HCT116 (cell line): Measurements from ENCODE around the gene LTV1. TPM values are rescaled to one million over a fixed set of nuclear protein-coding genes. Genes with fewer than 3 reads are reported as not detected.

Experiments
- ATAC-seq: fragments of 200-7000 bp; cut with Tn5 transposase; 2 replicates; pipeline ENCODE4 v1.9.1; 2020; ENCODE audit warnings: mild to moderate bottlenecking, moderate library complexity
- BruUV-seq: library from RNA; stranded (reverse); fragments of 400-500 nt; replicated peaks from 2 replicates; lab custom pipeline; 2021; lab: Mats Ljungman, UMichigan
- CTCF ChIA-PET: fragments of 300-600 bp; sonication (Branson Sonifier 250); formaldehyde crosslinking; loops from one replicate; lab custom pipeline; 2021; ENCODE audit warnings: antibody characterized with exemption; lab: Charles Lee
- POLR2A ChIA-PET: fragments of 300-600, 350-600 bp; sonication (Branson Sonifier 250); formaldehyde crosslinking; loops from one replicate; lab custom pipeline; 2021; ENCODE audit warnings: antibody characterized with exemption; lab: Charles Lee
- RAD21 ChIA-PET, 2 experiments: fragments of 300-600 bp; sonication (Branson Sonifier 250); formaldehyde crosslinking; loops; one replicate each; lab custom pipeline; 2023; ENCODE audit warnings: low total read pairs in 2 of 2; ENCODE audit not compliant: uncharacterized antibody in 2 of 2, unreplicated experiment in 2 of 2, low non-redundant PET in 1 of 2; lab: Charles Lee
- DNase-seq: peaks from one replicate; pipeline ENCODE4 v3.0.0-alpha.2; 2010; ENCODE audit warnings: low read depth, low spot score
- H2AFZ ChIP-seq: fragments of 200-600 bp; shearing (Covaris generic), sonication (generic); 2 replicates; pipeline ENCODE4 v1.6.1; 2017; ENCODE audit warnings: low read depth, mixed run types, mixed read lengths, antibody characterized with exemption, low read length; ENCODE audit not compliant: poor library complexity, severe bottlenecking
- H3K27ac ChIP-seq: 2 replicates; pipeline ENCODE4 v1.5.1; 2012; ENCODE audit warnings: low read depth, low read length
- H3K27me3 ChIP-seq: fragments of 200-600 bp; sonication (generic); 2 replicates; pipeline ENCODE4 v1.6.1; 2016; ENCODE audit warnings: mixed run types, low read length, mixed read lengths; ENCODE audit not compliant: insufficient read depth
- H3K36me3 ChIP-seq, 2 experiments: fragments of 200-500 bp in 1 of 2; fragments of 200-600 bp in 1 of 2; sonication (Bioruptor generic) in 1 of 2; sonication (generic) in 1 of 2; 2 replicates each; pipeline versions ENCODE4 v1.5.1 to v1.6.1; 2014 to 2016; ENCODE audit warnings: low read length in 2 of 2, inconsistent platforms in 1 of 2, mixed read lengths in 1 of 2, mixed run types in 1 of 2; ENCODE audit not compliant: insufficient read depth in 2 of 2, control insufficient read depth in 1 of 2
- H3K4me1 ChIP-seq, 2 experiments: fragments of 200-600 bp in 1 of 2; sonication (generic) in 1 of 2; 2 replicates each; pipeline versions ENCODE4 v1.5.1 to v1.6.1; 2012 to 2017; ENCODE audit warnings: low read length in 2 of 2, inconsistent platforms in 1 of 2, mild to moderate bottlenecking in 1 of 2, mixed read lengths in 1 of 2, mixed run types in 1 of 2, moderate library complexity in 1 of 2; ENCODE audit not compliant: insufficient read depth in 2 of 2, control insufficient read depth in 1 of 2
- H3K4me2 ChIP-seq: fragments of 200-600 bp; sonication (generic); 2 replicates; pipeline ENCODE4 v1.6.1; 2017; ENCODE audit warnings: mixed run types, low read length, mixed read lengths
- H3K4me3 ChIP-seq, 2 experiments: fragments of 200-600 bp in 1 of 2; sonication (generic) in 1 of 2; replicated peaks in 1 of 2; 2 replicates each; pipeline ENCODE4 v1.5.1; 2011 to 2016; ENCODE audit warnings: low read length in 2 of 2, control low read depth in 1 of 2, low read depth in 1 of 2, mild to moderate bottlenecking in 1 of 2, mixed read lengths in 1 of 2, mixed run types in 1 of 2
- H3K79me2 ChIP-seq: fragments of 200-600 bp; sonication (generic); 2 replicates; pipeline ENCODE4 v1.6.1; 2017; ENCODE audit warnings: mild to moderate bottlenecking, mixed run types, low read length, moderate library complexity, mixed read lengths; ENCODE audit not compliant: insufficient read depth
- H3K9ac ChIP-seq: fragments of 200-600 bp; sonication (generic); 2 replicates; pipeline ENCODE4 v1.6.1; 2016; ENCODE audit warnings: low read length, mixed read lengths
- H3K9me2 ChIP-seq: fragments of 200-600 bp; sonication (generic), shearing (Covaris generic); 2 replicates; pipeline ENCODE4 v1.6.1; 2017; ENCODE audit warnings: mixed run types, mild to moderate bottlenecking, moderate library complexity; ENCODE audit not compliant: insufficient read depth
- H3K9me3 ChIP-seq, 2 experiments: fragments of 200-500 bp in 1 of 2; fragments of 200-600 bp in 1 of 2; sonication (Bioruptor generic) in 1 of 2; sonication (generic) in 1 of 2; 2 replicates each; pipeline ENCODE4 v1.6.1; 2014 to 2017; ENCODE audit warnings: low read length in 2 of 2, mixed read lengths in 2 of 2, inconsistent platforms in 1 of 2, low read depth in 1 of 2, mild to moderate bottlenecking in 1 of 2, mixed run types in 1 of 2, moderate library complexity in 1 of 2; ENCODE audit not compliant: control insufficient read depth in 1 of 2, insufficient read depth in 1 of 2
- H4K20me1 ChIP-seq: fragments of 200-600 bp; sonication (generic), shearing (Covaris generic); 2 replicates; pipeline ENCODE4 v1.6.1; 2017; ENCODE audit warnings: mixed run types, mild to moderate bottlenecking, moderate library complexity; ENCODE audit not compliant: insufficient read depth
- ATF3 ChIP-seq: IDR thresholded peaks from 2 replicates; pipeline ENCODE4 v1.6.1; 2012
- CBX3 ChIP-seq: IDR thresholded peaks from 2 replicates; pipeline ENCODE4 v1.6.1; 2012; ENCODE audit warnings: low read depth
- EGR1 ChIP-seq: IDR thresholded peaks from 2 replicates; pipeline ENCODE4 v1.6.1; 2012; ENCODE audit warnings: low read depth
- EZH2phosphoT487 ChIP-seq: fragments of 200-600 bp; IDR thresholded peaks from 2 replicates; pipeline ENCODE4 v1.6.1; 2018; ENCODE audit warnings: antibody characterized with exemption, borderline replicate concordance
- JUND ChIP-seq: IDR thresholded peaks from 2 replicates; pipeline ENCODE4 v1.6.1; 2012
- MAX ChIP-seq: IDR thresholded peaks from 2 replicates; pipeline ENCODE4 v1.6.1; 2012
- POLR2A ChIP-seq: IDR thresholded peaks from 2 replicates; pipeline ENCODE4 v1.7.0; 2011; ENCODE audit warnings: borderline replicate concordance; ENCODE audit not compliant: insufficient read depth, insufficient read length; ENCODE audit errors: extremely low read depth
- POLR2AphosphoS5 ChIP-seq: IDR thresholded peaks from 2 replicates; pipeline ENCODE4 v1.6.1; 2011; ENCODE audit warnings: mild to moderate bottlenecking, low read depth, low read length, moderate library complexity
- REST ChIP-seq: IDR thresholded peaks from 2 replicates; pipeline ENCODE4 v1.6.1; 2012; ENCODE audit warnings: low read depth
- SIN3A ChIP-seq: IDR thresholded peaks from 2 replicates; pipeline ENCODE4 v1.6.1; 2012; ENCODE audit warnings: low read depth
- SRF ChIP-seq: IDR thresholded peaks from 2 replicates; pipeline ENCODE4 v1.6.1; 2012; ENCODE audit warnings: low read depth
- TCF7L2 ChIP-seq: IDR thresholded peaks from 2 replicates; pipeline ENCODE4 v1.7.0; 2011; ENCODE audit warnings: borderline replicate concordance, inconsistent platforms; ENCODE audit not compliant: insufficient read depth, insufficient read length; ENCODE audit errors: extremely low read depth
- ZFX ChIP-seq: fragments of 450-650 bp; IDR thresholded peaks from 2 replicates; pipeline ENCODE4 v1.6.1; 2017
- ZNF274 ChIP-seq: fragments of 200-500 bp; sonication (Bioruptor generic); IDR thresholded peaks from 2 replicates; pipeline ENCODE4 v1.6.1; 2014; ENCODE audit warnings: mild to moderate bottlenecking, low read depth, low read length, inconsistent platforms
- intact Hi-C: fragments of 100-400 bp; cut with micrococcal nuclease; formaldehyde crosslinking; loops from 2 replicates; pipeline ENCODE4 v1.10.0; 2022
- total RNA-seq: library from RNA; stranded (reverse); gene quantifications from one replicate; pipeline ENCODE4 v1.2.1, GENCODE V29; 2021; ENCODE audit not compliant: unreplicated experiment
- TF ChIP-seq, protein P1 (sequence below), 3 experiments: fragments of 200-600 bp in 1 of 3; sonication (generic) in 1 of 3; IDR thresholded peaks in 2 of 3; conservative IDR thresholded peaks in 1 of 3; 2 replicates each; pipeline ENCODE4 v1.5.1; 2012 to 2017; ENCODE audit warnings: low read depth in 2 of 3, low read length in 2 of 3, antibody characterized with exemption in 1 of 3, borderline replicate concordance in 1 of 3, control low read depth in 1 of 3, mild to moderate bottlenecking in 1 of 3, mixed read lengths in 1 of 3, mixed run types in 1 of 3, moderate library complexity in 1 of 3; ENCODE audit not compliant: insufficient read depth in 1 of 3

LTV1 gene
- total RNA-seq, 1 experiment from 2014 or later, result 40.3 TPM

GRCh38 chr6:143864234-143864633 is 21.1 kb downstream of the LTV1 start, which contains the start of gene ZC2HC1B:
Gene ZC2HC1B, plus strand, starts transcription at chr6:143864474. Its CDS starts 66 bp downstream, at chr6:143864540.
- ATAC-seq (no peak), DNase-seq (no peak)
- POLR2A ChIA-PET, result no interaction called here
- H3K4me3 ChIP-seq, result no peak within 1 kb of the TSS
- H3K36me3 ChIP-seq, result peaks cover 20 to 32% of the 10 kb centered on the region in 2 experiments; a peak in 3 of 4 replicates
- RAD21 ChIA-PET, result no interaction called here
- TF ChIP-seq JUND (no peak), ATF3 (no peak), ZFX (no peak), CBX3 (no peak), ZNF274 (no peak), MAX (no peak), TCF7L2 (no peak), EGR1 (no peak), POLR2A (no peak), SIN3A (no peak), SRF (no peak), REST (no peak), POLR2AphosphoS5 (no peak), EZH2phosphoT487 (no peak)
- TF ChIP-seq, protein P1, sequence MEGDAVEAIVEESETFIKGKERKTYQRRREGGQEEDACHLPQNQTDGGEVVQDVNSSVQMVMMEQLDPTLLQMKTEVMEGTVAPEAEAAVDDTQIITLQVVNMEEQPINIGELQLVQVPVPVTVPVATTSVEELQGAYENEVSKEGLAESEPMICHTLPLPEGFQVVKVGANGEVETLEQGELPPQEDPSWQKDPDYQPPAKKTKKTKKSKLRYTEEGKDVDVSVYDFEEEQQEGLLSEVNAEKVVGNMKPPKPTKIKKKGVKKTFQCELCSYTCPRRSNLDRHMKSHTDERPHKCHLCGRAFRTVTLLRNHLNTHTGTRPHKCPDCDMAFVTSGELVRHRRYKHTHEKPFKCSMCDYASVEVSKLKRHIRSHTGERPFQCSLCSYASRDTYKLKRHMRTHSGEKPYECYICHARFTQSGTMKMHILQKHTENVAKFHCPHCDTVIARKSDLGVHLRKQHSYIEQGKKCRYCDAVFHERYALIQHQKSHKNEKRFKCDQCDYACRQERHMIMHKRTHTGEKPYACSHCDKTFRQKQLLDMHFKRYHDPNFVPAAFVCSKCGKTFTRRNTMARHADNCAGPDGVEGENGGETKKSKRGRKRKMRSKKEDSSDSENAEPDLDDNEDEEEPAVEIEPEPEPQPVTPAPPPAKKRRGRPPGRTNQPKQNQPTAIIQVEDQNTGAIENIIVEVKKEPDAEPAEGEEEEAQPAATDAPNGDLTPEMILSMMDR (IDR thresholded peaks at IDR 0.05 in 2 of 3, conservative IDR thresholded peaks at IDR 0.05 in 1 of 3; ENCODE audit: borderline replicate concordance in 1 of 3, insufficient read depth in 1 of 3, low read depth in 2 of 3, low read length in 2 of 3), result no peak
- H3K27ac ChIP-seq, result no peak within 1 kb of the TSS
- no peaks in the 10 kb centered on the region for H3K4me1 ChIP-seq
- H3K27me3 ChIP-seq, result no peaks in the 10 kb centered on the region
- H3K9me2 ChIP-seq, result no peaks in the 10 kb centered on the region
- H3K9me3 ChIP-seq, result no peaks in the 10 kb centered on the region
- intact Hi-C loops, result no loop called here
- no TSS peak for BruUV-seq
- H3K79me2 ChIP-seq, result no peaks in the 10 kb centered on the region
- H4K20me1 ChIP-seq, result 0 out of 2 replicates have a peak, but pooled peaks cover 7% of the 10 kb centered on the region
- no peak within 1 kb of the TSS for H3K4me2 ChIP-seq
- CTCF ChIA-PET, result no interaction called here
- H3K9ac ChIP-seq, result no peak within 1 kb of the TSS
- H2AFZ ChIP-seq, result no peak within 1 kb of the TSS
